Calu3 (cell line): ENCODE results near the gene HPGDS. TPM values are rescaled to one million over a fixed set of nuclear protein-coding genes. Genes with fewer than 3 reads are reported as not detected.

ENCODE experiments used
- BruUV-seq: library from RNA; stranded (reverse); fragments of 400-500 nt; replicated peaks from 2 replicates; lab custom pipeline; 2021; lab: Mats Ljungman, UMichigan
- CTCF ChIA-PET: fragments of 300-600 bp; sonication (Branson Sonifier 250); formaldehyde crosslinking; loops from one replicate; lab custom pipeline; 2022; ENCODE audit warnings: antibody characterized with exemption; lab: Charles Lee
- DNase-seq: peaks from one replicate; pipeline ENCODE4 v3.0.0; 2022
- H3K27ac Mint-ChIP-seq: one replicate; pipeline ENCODE4 v1.8.0; 2022; ENCODE audit warnings: mixed read lengths; ENCODE audit not compliant: unreplicated experiment
- H3K27me3 Mint-ChIP-seq: one replicate; pipeline ENCODE4 v1.8.0; 2022; ENCODE audit warnings: mixed read lengths; ENCODE audit not compliant: unreplicated experiment
- H3K36me3 Mint-ChIP-seq: one replicate; pipeline ENCODE4 v1.8.0; 2022; ENCODE audit warnings: mild to moderate bottlenecking, moderate library complexity, mixed read lengths; ENCODE audit not compliant: insufficient read depth, unreplicated experiment
- H3K4me1 Mint-ChIP-seq: one replicate; pipeline ENCODE4 v1.8.0; 2022; ENCODE audit warnings: mild to moderate bottlenecking, low read depth, mixed read lengths; ENCODE audit not compliant: unreplicated experiment
- H3K4me3 Mint-ChIP-seq: one replicate; pipeline ENCODE4 v1.8.0; 2022; ENCODE audit warnings: mild to moderate bottlenecking, low read depth, moderate library complexity, mixed read lengths; ENCODE audit not compliant: unreplicated experiment
- H3K9me3 Mint-ChIP-seq: one replicate; pipeline ENCODE4 v1.8.0; 2022; ENCODE audit warnings: low read depth, mixed read lengths; ENCODE audit not compliant: unreplicated experiment
- CTCF ChIP-seq: fragments of 200-600 bp; IDR thresholded peaks from one replicate; pipeline ENCODE4 v1.8.0; 2022; ENCODE audit warnings: antibody characterized with exemption; ENCODE audit not compliant: unreplicated experiment
- intact Hi-C: fragments of 100-400 bp; cut with micrococcal nuclease; formaldehyde crosslinking; loops from one replicate; pipeline ENCODE4 v1.10.0; 2022; ENCODE audit not compliant: unreplicated experiment
- total RNA-seq: library from RNA; stranded (reverse); gene quantifications from 2 replicates; pipeline ENCODE4 v1.2.3, GENCODE V29; 2022

Gene HPGDS
- total RNA-seq, 1 experiment from 2014 or later = not detected

DNA sequence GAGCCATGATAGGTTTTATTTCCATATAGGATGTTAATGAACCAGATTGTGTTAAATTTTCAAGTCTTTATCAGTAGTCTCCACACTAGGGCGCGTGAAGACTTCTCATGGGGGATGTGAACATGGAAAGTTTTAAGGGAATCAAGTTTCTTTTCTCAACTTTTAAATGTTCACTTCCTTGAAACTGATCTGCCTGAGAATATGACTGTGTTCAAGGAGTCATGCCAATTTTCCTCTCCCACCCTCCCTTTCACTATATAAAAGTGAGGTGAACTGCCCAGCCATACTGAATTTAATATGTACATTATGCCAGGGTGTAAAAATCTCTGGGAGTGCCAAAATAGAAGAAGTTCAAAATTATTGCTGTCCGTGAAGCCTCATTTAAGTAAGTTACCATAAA lies 30.4 kb upstream of the HPGDS start:
- TF ChIP-seq CTCF = no peak
- intact Hi-C loops = no loop called here

DNA sequence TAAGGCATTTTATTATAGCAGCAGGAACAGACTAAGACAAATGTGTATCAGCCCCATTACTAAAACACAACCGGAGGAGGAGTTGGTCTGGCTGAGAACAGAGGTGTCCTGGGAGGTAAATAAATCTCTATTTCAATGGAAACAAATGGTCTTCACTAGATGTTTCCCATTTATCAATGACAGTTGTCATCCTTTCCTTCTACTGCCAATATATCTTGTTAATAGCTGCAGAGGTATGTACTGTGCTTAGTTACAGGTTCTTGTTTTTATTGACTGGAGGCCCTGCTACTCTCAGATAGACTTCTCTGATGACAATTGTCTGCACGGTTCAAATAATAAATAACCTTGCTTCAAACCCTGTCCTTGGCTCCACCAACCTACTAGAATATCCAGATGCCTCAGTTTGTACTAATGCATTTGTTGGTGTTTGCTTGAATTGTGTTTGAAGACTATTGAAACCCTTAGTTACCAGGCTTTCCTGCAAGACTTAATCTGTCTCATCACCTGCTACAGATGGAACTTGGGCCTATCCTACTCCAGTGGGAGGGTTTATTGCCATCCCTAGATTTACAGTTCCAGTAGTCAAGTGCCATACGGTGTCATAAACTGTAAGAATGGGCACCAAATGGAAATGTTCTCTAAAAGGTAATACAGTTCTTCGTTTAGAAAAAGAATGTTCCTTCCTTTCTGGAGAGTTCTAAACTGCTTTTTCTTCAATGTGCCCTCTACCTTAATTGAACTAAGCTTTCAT lies 29.8 kb upstream of the HPGDS start:
- H3K36me3 Mint-ChIP-seq = no peaks in the 10 kb centered on the region
- no peak overlapping the region for H3K27ac Mint-ChIP-seq
- CTCF ChIA-PET = no interaction called here
- BruUV-seq = no TSS peak
- H3K9me3 Mint-ChIP-seq = no peaks in the 10 kb centered on the region
- no peak for TF ChIP-seq CTCF
- intact Hi-C loops = no loop called here
- DNase-seq = no peak
- H3K4me1 Mint-ChIP-seq = peaks cover 30% of the 10 kb centered on the region
- no peaks in the 10 kb centered on the region for H3K27me3 Mint-ChIP-seq
- no peak overlapping the region for H3K4me3 Mint-ChIP-seq

More for the DNA sequence above, 30.4 kb upstream of the HPGDS start:
- Mint-ChIP-seq H3K4me1 (peaks cover 27% of the 10 kb centered on the region), H3K9me3 (no peaks in the 10 kb centered on the region), H3K4me3 (no peak overlapping the region), H3K27me3 (no peaks in the 10 kb centered on the region), H3K27ac (no peak overlapping the region), H3K36me3 (no peaks in the 10 kb centered on the region)
- no peak for DNase-seq
- no TSS peak for BruUV-seq
- CTCF ChIA-PET = no interaction called here

- Mint-ChIP-seq H3K4me1 (peaks cover 30% of the 10 kb centered on the region), H3K4me3 (no peak overlapping the region), H3K27me3 (no peaks in the 10 kb centered on the region), H3K9me3 (no peaks in the 10 kb centered on the region), H3K27ac (no peak overlapping the region), H3K36me3 (no peaks in the 10 kb centered on the region)
- CTCF ChIA-PET = no interaction called here
- TF ChIP-seq CTCF = no peak
- no peak for DNase-seq
- intact Hi-C loops = no loop called here
- BruUV-seq = no TSS peak
Observed at GRCh38 chr4:94371290-94371689, 28.7 kb upstream of the HPGDS start.

DNA sequence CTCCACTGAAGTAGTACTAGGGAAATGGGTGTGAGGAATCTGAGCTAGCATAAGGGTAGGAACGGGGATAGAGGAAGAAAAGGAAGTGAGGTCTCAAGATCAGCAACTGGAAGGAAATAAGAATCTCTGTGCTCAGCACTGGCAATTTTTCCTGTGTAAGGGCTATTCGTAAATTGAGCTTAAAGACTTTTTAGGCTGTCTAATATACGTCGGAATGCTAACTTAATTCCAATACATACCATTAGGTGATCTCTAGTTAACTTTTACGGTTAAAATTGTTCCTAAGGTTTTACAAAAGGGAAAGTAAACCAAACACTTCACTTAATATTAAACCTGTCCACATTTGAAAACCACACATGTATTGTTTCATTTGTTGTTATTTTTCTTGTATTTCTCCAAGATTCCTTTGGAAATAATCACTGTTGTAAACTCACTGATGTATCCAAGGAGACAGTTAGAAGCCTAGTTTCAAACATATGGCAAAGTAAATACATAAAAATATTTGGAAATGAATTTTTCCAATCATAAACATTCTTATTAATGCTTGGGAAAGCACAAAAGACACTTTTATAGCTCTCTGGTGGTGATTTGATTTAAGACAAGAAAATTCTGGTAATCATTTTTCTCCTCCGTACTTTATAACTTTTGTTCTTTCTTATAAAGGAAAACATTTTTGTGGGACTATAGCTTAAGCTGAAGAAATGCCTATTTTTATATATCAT lies 28.1 kb upstream of the HPGDS start:
- TF ChIP-seq CTCF = no peak

More for the DNA sequence above, 28.1 kb upstream of the HPGDS start:
- no peak for DNase-seq
- Mint-ChIP-seq H3K36me3 (no peaks in the 10 kb centered on the region), H3K27me3 (no peaks in the 10 kb centered on the region), H3K9me3 (no peaks in the 10 kb centered on the region), H3K27ac (no peak overlapping the region), H3K4me3 (no peak overlapping the region), H3K4me1 (peaks cover 30% of the 10 kb centered on the region)
- intact Hi-C loops = no loop called here
- BruUV-seq = no TSS peak
- CTCF ChIA-PET = no interaction called here
